C4-2B (cell line): ENCODE results near the gene MAGI2.

Experiments used
- CTCF ChIP-seq: fragments of 450-650 bp; conservative IDR thresholded peaks from 2 replicates; pipeline ENCODE4 v1.5.1; 2017; ENCODE audit warnings: mild to moderate bottlenecking
- ZFX ChIP-seq: fragments of 450-650 bp; IDR thresholded peaks from 2 replicates; pipeline ENCODE4 v1.6.1; 2017

- TF ChIP-seq CTCF (no peak), ZFX (no peak)
Observed at GRCh38 chr7:79217976-79218626, 235.4 kb downstream of the MAGI2 start.
